ENCODE data around the gene NDUFS2. TPM values are rescaled to one million over a fixed set of nuclear protein-coding genes. Genes with fewer than 3 reads are reported as not detected.

NDUFS2 gene
- polyA plus RNA-seq, 1 experiment, result 129 TPM

- no peak for DNase-seq (ENCODE audit: low read depth)
- ChIA-PET POLR2A (no interaction called here), CTCF (interaction anchor here (0.7 to 6.1 kb wide), 23 partner anchors 9 to 197 kb away, joined by 3 to 49 read pairs (median 4); partner anchors contain the start of genes APOA2, NDUFS2, PPOX and TOMM40L)
- H3K27me3 ChIP-seq (ENCODE audit: control insufficient read depth, insufficient read depth, low read length), result no peaks in the 10 kb centered on the region
- H3K4me3 ChIP-seq (ENCODE audit: low read depth, low read length), result no peak overlapping the region
- peak; percentile 93 for TF ChIP-seq CTCF (IDR thresholded peaks at IDR 0.05; ENCODE audit: insufficient read depth, low read depth, low read length)
- peaks cover 18% of the 10 kb centered on the region for H3K36me3 ChIP-seq (ENCODE audit: control insufficient read depth, insufficient read depth, low read length)
Observed at GRCh38 chr1:161192476-161193465, 9.4 kb upstream of the NDUFS2 start.

GRCh38 chr1:161193561-161194235 lies 8.5 kb upstream of the NDUFS2 start:
- Histone ChIP-seq H3K27me3 (ENCODE audit: control insufficient read depth, insufficient read depth, low read length) (no peaks in the 10 kb centered on the region), H3K4me3 (ENCODE audit: low read depth, low read length) (no peak overlapping the region), H3K36me3 (ENCODE audit: control insufficient read depth, insufficient read depth, low read length) (peaks cover 18% of the 10 kb centered on the region)
- POLR2A ChIA-PET, result no interaction called here
- no peak for DNase-seq (ENCODE audit: low read depth)
- CTCF ChIA-PET, result interaction anchor here (0.8 to 6.1 kb wide), 12 partner anchors 8 to 195 kb away, joined by 3 to 49 read pairs (median 6); partner anchors contain the start of genes APOA2, B4GALT3, NDUFS2 and TOMM40L
- TF ChIP-seq CTCF (IDR thresholded peaks at IDR 0.05; ENCODE audit: insufficient read depth, low read depth, low read length), result no peak

GRCh38 chr1:161195171-161195570 lies 7.0 kb upstream of the NDUFS2 start:
- H3K36me3 ChIP-seq (ENCODE audit: control insufficient read depth, insufficient read depth, low read length), result peaks cover 18% of the 10 kb centered on the region
- CTCF ChIA-PET, result interaction anchor here (1.5 to 6.1 kb wide), 4 partner anchors 14 to 187 kb away, joined by 6 to 49 read pairs (median 20); partner anchors contain the start of genes APOA2, B4GALT3 and TOMM40L
- no peak overlapping the region for H3K4me3 ChIP-seq (ENCODE audit: low read depth, low read length)
- no peak for DNase-seq (ENCODE audit: low read depth)
- POLR2A ChIA-PET, result no interaction called here
- H3K27me3 ChIP-seq (ENCODE audit: control insufficient read depth, insufficient read depth, low read length), result no peaks in the 10 kb centered on the region
- no peak for TF ChIP-seq CTCF (IDR thresholded peaks at IDR 0.05; ENCODE audit: insufficient read depth, low read depth, low read length)

GRCh38 chr1:161196111-161196510 lies 6.1 kb upstream of the NDUFS2 start:
- DNase-seq (ENCODE audit: low read depth), result no peak
- Histone ChIP-seq H3K4me3 (ENCODE audit: low read depth, low read length) (no peak overlapping the region), H3K36me3 (ENCODE audit: control insufficient read depth, insufficient read depth, low read length) (peaks cover 14% of the 10 kb centered on the region), H3K27me3 (ENCODE audit: control insufficient read depth, insufficient read depth, low read length) (no peaks in the 10 kb centered on the region)
- no peak for TF ChIP-seq CTCF (IDR thresholded peaks at IDR 0.05; ENCODE audit: insufficient read depth, low read depth, low read length)
- CTCF ChIA-PET, result interaction anchor here (0.9 kb wide), 1 partner anchor 15 kb away, joined by 5 read pairs; no protein-coding TSS in a partner anchor
- POLR2A ChIA-PET, result no interaction called here
